HepG2 (cell line): Measurements from ENCODE around the gene SLC29A3. TPM values are rescaled to one million over a fixed set of nuclear protein-coding genes. Genes with fewer than 3 reads are reported as not detected.

Experiments used
- ATAC-seq: fragments of 200-7000 bp; cut with Tn5 transposase; 3 replicates; pipeline ENCODE4 v1.9.1; 2020; ENCODE audit warnings: mild to moderate bottlenecking, moderate library complexity
- BruUV-seq: library from RNA; stranded (reverse); fragments of 400-500 nt; replicated peaks from 2 replicates; lab custom pipeline; 2021; lab: Mats Ljungman, UMichigan
- CTCF ChIA-PET: fragments of 300-600 bp; formaldehyde crosslinking; extraction: SDS; loops from one replicate; lab custom pipeline; 2021; ENCODE audit warnings: low total read pairs, inconsistent platforms, low intra/inter-chr PET ratio; lab: Yijun Ruan, JAX
- POLR2A ChIA-PET: fragments of 350-600 bp; sonication (Branson Sonifier 250); formaldehyde crosslinking; loops from one replicate; lab custom pipeline; 2020; ENCODE audit warnings: antibody characterized with exemption, inconsistent platforms; lab: Yijun Ruan, JAX
- DNase-seq: peaks from one replicate; pipeline ENCODE4 v3.0.0-alpha.2; 2015; ENCODE audit warnings: low spot score
- FAIRE-seq: peaks from 3 replicates; lab custom pipeline; 2011; peaks lifted over from hg19 to GRCh38; lab: Jason Lieb, UNC
- H2AFZ ChIP-seq: one replicate; pipeline ENCODE4 v1.6.1; 2011; ENCODE audit warnings: low read length, inconsistent platforms
- H3K27ac ChIP-seq: fragments of 300-600 bp; 3 replicates; pipeline ENCODE4 v1.8.0; 2011; ENCODE audit warnings: mixed run types, mild to moderate bottlenecking, mixed read lengths, low read length, inconsistent platforms; ENCODE audit not compliant: insufficient read depth; ENCODE audit errors: extremely low read length
- H3K27me3 ChIP-seq, 2 experiments: fragments of 200-600 bp in 1 of 2; 2 replicates in 1 of 2; 3 replicates in 1 of 2; pipeline versions ENCODE4 v1.6.0 to v1.8.0; 2011; ENCODE audit warnings: low read length in 2 of 2, mild to moderate bottlenecking in 2 of 2, moderate library complexity in 2 of 2, inconsistent platforms in 1 of 2; ENCODE audit not compliant: insufficient read depth in 2 of 2, control insufficient read depth in 1 of 2
- H3K36me3 ChIP-seq, 2 experiments: fragments of 200-600 bp in 1 of 2; replicated peaks in 1 of 2; 2 replicates in 1 of 2; 3 replicates in 1 of 2; pipeline versions ENCODE4 v1.5.1 to v1.8.0; 2011; ENCODE audit warnings: low read length in 2 of 2, inconsistent platforms in 1 of 2; ENCODE audit not compliant: insufficient read depth in 2 of 2, control insufficient read depth in 1 of 2
- H3K4me1 ChIP-seq: 2 replicates; pipeline ENCODE4 v1.5.1; 2012; ENCODE audit warnings: low read length, inconsistent platforms; ENCODE audit not compliant: insufficient read depth
- H3K4me2 ChIP-seq: 2 replicates; pipeline ENCODE4 v1.6.0; 2011; ENCODE audit warnings: low read depth, low read length, inconsistent platforms
- H3K4me3 ChIP-seq, 3 experiments: fragments of 200-600 bp in 1 of 3; sonication (generic), shearing (Covaris generic) in 1 of 3; replicated peaks in 1 of 3; 2 replicates each; pipeline ENCODE4 v1.5.1; 2011 to 2016; ENCODE audit warnings: low read length in 3 of 3, inconsistent platforms in 2 of 3, low read depth in 2 of 3, mild to moderate bottlenecking in 2 of 3, control low read depth in 1 of 3, mixed read lengths in 1 of 3; ENCODE audit not compliant: insufficient read depth in 1 of 3
- H3K79me2 ChIP-seq: one replicate; pipeline ENCODE4 v1.6.1; 2011; ENCODE audit warnings: low read length, inconsistent platforms; ENCODE audit not compliant: insufficient read depth
- H3K9ac ChIP-seq: 2 replicates; pipeline ENCODE4 v1.6.0; 2011; ENCODE audit warnings: mild to moderate bottlenecking, low read depth, low read length, inconsistent platforms; ENCODE audit not compliant: insufficient read depth
- H3K9me3 ChIP-seq: 2 replicates; pipeline ENCODE4 v1.5.1; 2012; ENCODE audit warnings: mild to moderate bottlenecking, low read length
- H4K20me1 ChIP-seq: 2 replicates; pipeline ENCODE4 v1.6.0; 2011; ENCODE audit warnings: inconsistent platforms, mild to moderate bottlenecking, low read length, moderate library complexity; ENCODE audit not compliant: insufficient read depth
- BRCA1 ChIP-seq: sonication (generic); formaldehyde crosslinking; IDR thresholded peaks from 2 replicates; pipeline ENCODE4 v1.4.0; 2020; ENCODE audit warnings: missing genetic modification reagents
- CEBPG ChIP-seq: IDR thresholded peaks from 2 replicates; pipeline ENCODE4 v1.6.1; 2016
- CHCHD3 ChIP-seq: sonication (generic); formaldehyde crosslinking; IDR thresholded peaks from 2 replicates; pipeline ENCODE4 v1.8.0; 2022; ENCODE audit warnings: mild to moderate bottlenecking, missing genetic modification reagents, moderate library complexity
- DBP ChIP-seq: sonication (generic); formaldehyde crosslinking; IDR thresholded peaks from 2 replicates; pipeline ENCODE4 v1.4.0; 2020; ENCODE audit warnings: missing genetic modification reagents; ENCODE audit errors: not compliant biosample characterization
- HOXA7 ChIP-seq: sonication (generic); formaldehyde crosslinking; IDR thresholded peaks from 2 replicates; pipeline ENCODE4 v1.8.1; 2022; ENCODE audit warnings: mild to moderate bottlenecking, missing genetic modification reagents, moderate library complexity
- KAT2B ChIP-seq: fragments of 150-350 bp; IDR thresholded peaks from 2 replicates; pipeline ENCODE4 v1.6.1; 2014; ENCODE audit warnings: low read depth, low read length, borderline replicate concordance
- MXD3 ChIP-seq: IDR thresholded peaks from 2 replicates; pipeline ENCODE4 v1.6.1; 2016; ENCODE audit warnings: mild to moderate bottlenecking, missing biosample characterization, missing genetic modification reagents
- NCOA5 ChIP-seq: sonication (generic); formaldehyde crosslinking; IDR thresholded peaks from 2 replicates; pipeline ENCODE4 v1.4.0; 2020; ENCODE audit warnings: missing genetic modification reagents
- NFKBIZ ChIP-seq: IDR thresholded peaks from 2 replicates; pipeline ENCODE4 v1.6.1; 2018; ENCODE audit warnings: missing genetic modification reagents, missing compliant biosample characterization
- NR2F2 ChIP-seq: IDR thresholded peaks from 2 replicates; pipeline ENCODE4 v1.6.1; 2012; ENCODE audit warnings: low read depth, inconsistent platforms, borderline replicate concordance
- REXO4 ChIP-seq: sonication (generic); formaldehyde crosslinking; IDR thresholded peaks from 2 replicates; pipeline ENCODE4 v1.8.0; 2022; ENCODE audit warnings: missing genetic modification reagents, mild to moderate bottlenecking, borderline replicate concordance
- SNAPC5 ChIP-seq: sonication (generic); formaldehyde crosslinking; IDR thresholded peaks from 2 replicates; pipeline ENCODE4 v1.8.1; 2023; ENCODE audit warnings: mild to moderate bottlenecking, missing genetic modification reagents, borderline replicate concordance
- TGIF2 ChIP-seq: IDR thresholded peaks from 2 replicates; pipeline ENCODE4 v1.6.1; 2016; ENCODE audit warnings: control low read depth, missing compliant biosample characterization
- TRAFD1 ChIP-seq: sonication (generic); formaldehyde crosslinking; IDR thresholded peaks from 2 replicates; pipeline ENCODE4 v1.5.1; 2020; ENCODE audit warnings: missing genetic modification reagents, mild to moderate bottlenecking, borderline replicate concordance
- YEATS4 ChIP-seq: sonication (generic); formaldehyde crosslinking; IDR thresholded peaks from 2 replicates; pipeline ENCODE4 v1.4.0; 2020; ENCODE audit warnings: missing genetic modification reagents, borderline replicate concordance
- ZKSCAN8 ChIP-seq: IDR thresholded peaks from 2 replicates; pipeline ENCODE4 v1.6.1; 2016; ENCODE audit warnings: borderline replicate concordance, missing genetic modification reagents, missing compliant biosample characterization
- ZNF136 ChIP-seq: sonication (generic); formaldehyde crosslinking; IDR thresholded peaks from 2 replicates; pipeline ENCODE4 v1.8.1; 2022; ENCODE audit warnings: low read depth, mild to moderate bottlenecking, moderate library complexity, missing genetic modification reagents
- ZNF24 ChIP-seq: fragments of 450-650 bp; IDR thresholded peaks from 2 replicates; pipeline ENCODE4 v1.6.1; 2017; ENCODE audit warnings: antibody characterized with exemption, mild to moderate bottlenecking
- ZNF263 ChIP-seq: sonication (generic); formaldehyde crosslinking; IDR thresholded peaks from 2 replicates; pipeline ENCODE4 v1.4.0; 2020; ENCODE audit warnings: missing genetic modification reagents
- ZNF276 ChIP-seq: sonication (generic); formaldehyde crosslinking; IDR thresholded peaks from 2 replicates; pipeline ENCODE4 v1.4.0; 2020; ENCODE audit warnings: mild to moderate bottlenecking, low read depth, missing genetic modification reagents
- ZNF484 ChIP-seq: sonication (generic); formaldehyde crosslinking; IDR thresholded peaks from 2 replicates; pipeline ENCODE4 v1.5.1; 2020; ENCODE audit warnings: mild to moderate bottlenecking, low read depth, missing genetic modification reagents, borderline replicate concordance
- WGBS: methylation state at CpG from one replicate; pipeline ENCODE4 v1.1.6; 2017; ENCODE audit warnings: low lambda C conversion rate; 5-methylcytosine and 5-hydroxymethylcytosine counted together
- in situ Hi-C: cut with HindIII; loops from 2 replicates; pipeline ENCODE4 v1.10.0; 2017; ENCODE audit warnings: low pct_unique_long_range_greater_than_20kb; ENCODE audit not compliant: extremely low pct_ligation_motif_present
- intact Hi-C: fragments of 100-400 bp; cut with micrococcal nuclease; formaldehyde crosslinking; loops from one replicate; pipeline ENCODE4 v1.10.0; 2022; ENCODE audit not compliant: unreplicated experiment
- polyA plus RNA-seq, 8 experiments: library from polyadenylated mRNA; depleted of rRNA in 3 of 8; stranded (reverse) in 7 of 8; unstranded in 1 of 8; fragments of >200 nt; fragmentation: Illumina TruSeq in 4 of 8; extraction: Trizol in 4 of 8; gene quantifications; 2 replicates each; pipeline versions ENCODE4 v1.2.1 to v1.2.3, GENCODE V29; 2011 to 2016; ENCODE audit warnings: low read depth in 4 of 8, missing spikeins in 1 of 8, mixed read lengths in 1 of 8; ENCODE audit not compliant: insufficient read depth in 1 of 8
- total RNA-seq, 5 experiments: library from RNA; depleted of rRNA; stranded (reverse); fragments of >200 nt; fragmentation: Illumina TruSeq; extraction: Trizol; gene quantifications; 2 replicates each; pipeline ENCODE4 v1.2.3, GENCODE V29; 2016; ENCODE audit warnings: low read depth in 1 of 5

The SLC29A3 gene
- total and polyA plus RNA-seq, 2 of the 13 experiments (the other 11 are each of a cell fraction or from before 2014, with no cell fraction given) = 8.6 to 11.8 TPM

GRCh38 chr10:71304914-71305313 lies 14.1 kb upstream of the SLC29A3 start (continued):
- TF ChIP-seq ZNF276 (CRISPR knock-in tag) = no peak
- TF ChIP-seq CEBPG (CRISPR knock-in tag) = no peak
- no peak for TF ChIP-seq REXO4
- TF ChIP-seq MXD3 (CRISPR knock-in tag) = no peak
- TF ChIP-seq ZNF24 = no peak
- TF ChIP-seq, all 625 proteins: peak for 0

- peaks cover 3 to 4% of the 10 kb centered on the region in 2 experiments; a peak in 2 of 5 replicates for H3K27me3 ChIP-seq
- FAIRE-seq (no peak), ATAC-seq (no peak), DNase-seq (no peak)
- peaks cover 20% of the 10 kb centered on the region; the same call in 1 of the 2 replicates for H3K4me1 ChIP-seq
- H3K4me3 ChIP-seq = no peak overlapping the region
- H2AFZ ChIP-seq = no peak overlapping the region
- in situ Hi-C loops = loop anchor here (5.0 kb wide), 1 partner anchor 395 kb away; no protein-coding TSS in a partner anchor
- H3K36me3 ChIP-seq = no peaks in the 10 kb centered on the region
- intact Hi-C loops = no loop called here
- ChIA-PET CTCF (no interaction called here), POLR2A (interaction anchor here (0.8 kb wide), 1 partner anchor 332 kb away, joined by 3 read pairs; no protein-coding TSS in a partner anchor)
- BruUV-seq = no TSS peak
- no peak overlapping the region for H3K9ac ChIP-seq
- H3K9me3 ChIP-seq = no peaks in the 10 kb centered on the region
- H3K27ac ChIP-seq = no peak overlapping the region
- H3K79me2 ChIP-seq = no peaks in the 10 kb centered on the region
- H4K20me1 ChIP-seq = no peaks in the 10 kb centered on the region
- no peak overlapping the region for H3K4me2 ChIP-seq
- WGBS = 4% methylated on average over 3 of the region's 3 CpGs
- TF ChIP-seq CHCHD3 (no peak), SNAPC5 (CRISPR knock-in tag) (no peak), ZNF136 (CRISPR knock-in tag) (no peak), DBP (no peak), TRAFD1 (CRISPR knock-in tag) (no peak), ZNF484 (CRISPR knock-in tag) (no peak), KAT2B (no peak), ZNF263 (CRISPR knock-in tag) (no peak), NCOA5 (no peak), NR2F2 (no peak), HOXA7 (CRISPR knock-in tag) (no peak), YEATS4 (CRISPR knock-in tag) (no peak), ZKSCAN8 (CRISPR knock-in tag) (no peak), BRCA1 (CRISPR knock-in tag) (no peak), NFKBIZ (no peak), TGIF2 (no peak)
Measured at GRCh38 chr10:71306979-71307378, 12.1 kb upstream of the SLC29A3 start.
